A673 (cell line): ENCODE measurements around the gene HMGB1.

Experiments
- EZH2 ChIP-seq: fragments of 200-600 bp; sonication (generic); IDR thresholded peaks from 2 replicates; pipeline ENCODE4 v1.6.1; 2017; ENCODE audit warnings: borderline replicate concordance, low read depth, mild to moderate bottlenecking, mixed read lengths, antibody characterized with exemption, low read length; ENCODE audit not compliant: poor library complexity, severe bottlenecking
- TF ChIP-seq, protein P1 (sequence below): fragments of 300-800, 200-600 bp; sonication (generic); conservative IDR thresholded peaks from 2 replicates; pipeline ENCODE4 v1.5.1; 2017; ENCODE audit warnings: low read depth, mild to moderate bottlenecking, antibody characterized with exemption, low read length, moderate library complexity, mixed read lengths

GRCh38 chr13:30479154-30479882 is 13.6 kb upstream of the HMGB1 start:
- TF ChIP-seq, protein P1, sequence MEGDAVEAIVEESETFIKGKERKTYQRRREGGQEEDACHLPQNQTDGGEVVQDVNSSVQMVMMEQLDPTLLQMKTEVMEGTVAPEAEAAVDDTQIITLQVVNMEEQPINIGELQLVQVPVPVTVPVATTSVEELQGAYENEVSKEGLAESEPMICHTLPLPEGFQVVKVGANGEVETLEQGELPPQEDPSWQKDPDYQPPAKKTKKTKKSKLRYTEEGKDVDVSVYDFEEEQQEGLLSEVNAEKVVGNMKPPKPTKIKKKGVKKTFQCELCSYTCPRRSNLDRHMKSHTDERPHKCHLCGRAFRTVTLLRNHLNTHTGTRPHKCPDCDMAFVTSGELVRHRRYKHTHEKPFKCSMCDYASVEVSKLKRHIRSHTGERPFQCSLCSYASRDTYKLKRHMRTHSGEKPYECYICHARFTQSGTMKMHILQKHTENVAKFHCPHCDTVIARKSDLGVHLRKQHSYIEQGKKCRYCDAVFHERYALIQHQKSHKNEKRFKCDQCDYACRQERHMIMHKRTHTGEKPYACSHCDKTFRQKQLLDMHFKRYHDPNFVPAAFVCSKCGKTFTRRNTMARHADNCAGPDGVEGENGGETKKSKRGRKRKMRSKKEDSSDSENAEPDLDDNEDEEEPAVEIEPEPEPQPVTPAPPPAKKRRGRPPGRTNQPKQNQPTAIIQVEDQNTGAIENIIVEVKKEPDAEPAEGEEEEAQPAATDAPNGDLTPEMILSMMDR = no peak
- TF ChIP-seq EZH2 = no peak
